Muscle layer of colon (tissue), 2 donors: ENCODE measurements around the gene EVC2.

Source experiments
- H3K27ac ChIP-seq: one replicate; pipeline ENCODE4 v1.7.0; 2013; ENCODE audit warnings: low read depth, mild to moderate bottlenecking, low read length, moderate library complexity
- H3K27me3 ChIP-seq, 2 donors: one replicate each; pipeline ENCODE4 v1.7.0; 2013; ENCODE audit warnings: low read length in 2 of 2, mild to moderate bottlenecking in 2 of 2; ENCODE audit not compliant: insufficient read depth in 2 of 2, control insufficient read depth in 1 of 2
- H3K36me3 ChIP-seq: one replicate; pipeline ENCODE4 v1.7.0; 2013; ENCODE audit warnings: mild to moderate bottlenecking, low read length; ENCODE audit not compliant: insufficient read depth
- H3K4me1 ChIP-seq: one replicate; pipeline ENCODE4 v1.7.0; 2013; ENCODE audit warnings: mild to moderate bottlenecking, low read length; ENCODE audit not compliant: insufficient read depth
- H3K4me3 ChIP-seq, 2 donors: one replicate each; pipeline ENCODE4 v1.7.0; 2013; ENCODE audit warnings: low read length in 2 of 2, low read depth in 1 of 2, mild to moderate bottlenecking in 1 of 2, moderate library complexity in 1 of 2
- H3K9ac ChIP-seq: one replicate; pipeline ENCODE4 v1.7.0; 2013; ENCODE audit warnings: low read length
- H3K9me3 ChIP-seq: one replicate; pipeline ENCODE4 v1.7.0; 2013; ENCODE audit warnings: mild to moderate bottlenecking, low read length
- donor health status: abdominal sarcoma.
- donor health status: Adenocarcinoma of cecum.

Gene EVC2

GRCh38 chr4:5552451-5552850 lies 155.9 kb downstream of the EVC2 start:
- H3K27ac ChIP-seq, result no peak overlapping the region
- no peaks in the 10 kb centered on the region for H3K36me3 ChIP-seq
- no peak overlapping the region for H3K9ac ChIP-seq
- H3K9me3 ChIP-seq, result no peaks in the 10 kb centered on the region
- no peaks in the 10 kb centered on the region for H3K4me1 ChIP-seq
- H3K4me3 ChIP-seq, result no peak overlapping the region
- no peaks in the 10 kb centered on the region for H3K27me3 ChIP-seq

- H3K9ac ChIP-seq, result no peak overlapping the region
- H3K27ac ChIP-seq, result no peak overlapping the region
- no peaks in the 10 kb centered on the region for H3K36me3 ChIP-seq
- no peaks in the 10 kb centered on the region for H3K9me3 ChIP-seq
- no peak overlapping the region for H3K4me3 ChIP-seq
- no peaks in the 10 kb centered on the region for H3K4me1 ChIP-seq
- H3K27me3 ChIP-seq, result no peaks in the 10 kb centered on the region
These were observed 160.6 kb downstream of the EVC2 start for GRCh38 chr4:5547651-5548249.

GRCh38 chr4:5545271-5545670 lies 163.1 kb downstream of the EVC2 start:
- Histone ChIP-seq H3K9me3 (no peaks in the 10 kb centered on the region), H3K9ac (no peak overlapping the region), H3K27ac (no peak overlapping the region), H3K4me3 (no peak overlapping the region), H3K36me3 (no peaks in the 10 kb centered on the region), H3K27me3 (no peaks in the 10 kb centered on the region), H3K4me1 (no peaks in the 10 kb centered on the region)

GRCh38 chr4:5544762-5545161 lies 163.6 kb downstream of the EVC2 start:
- Histone ChIP-seq H3K9me3 (no peaks in the 10 kb centered on the region), H3K9ac (no peak overlapping the region), H3K36me3 (no peaks in the 10 kb centered on the region), H3K4me1 (no peaks in the 10 kb centered on the region), H3K27ac (no peak overlapping the region), H3K27me3 (no peaks in the 10 kb centered on the region), H3K4me3 (no peak overlapping the region)

- no peak overlapping the region for H3K4me3 ChIP-seq
- no peaks in the 10 kb centered on the region for H3K27me3 ChIP-seq
- no peaks in the 10 kb centered on the region for H3K36me3 ChIP-seq
- no peaks in the 10 kb centered on the region for H3K9me3 ChIP-seq
- H3K9ac ChIP-seq, result no peak overlapping the region
- no peaks in the 10 kb centered on the region for H3K4me1 ChIP-seq
- H3K27ac ChIP-seq, result no peak overlapping the region
These were observed 164.7 kb downstream of the EVC2 start for GRCh38 chr4:5543681-5544080.

GRCh38 chr4:5541169-5541568 lies 167.2 kb downstream of the EVC2 start:
- no peak overlapping the region for H3K27ac ChIP-seq
- no peak overlapping the region for H3K4me3 ChIP-seq
- H3K4me1 ChIP-seq, result no peaks in the 10 kb centered on the region
- H3K27me3 ChIP-seq, result no peaks in the 10 kb centered on the region
- no peak overlapping the region for H3K9ac ChIP-seq
- no peaks in the 10 kb centered on the region for H3K36me3 ChIP-seq
- no peaks in the 10 kb centered on the region for H3K9me3 ChIP-seq

- Histone ChIP-seq H3K9ac (no peak overlapping the region), H3K4me3 (no peak overlapping the region), H3K27me3 (no peaks in the 10 kb centered on the region), H3K27ac (no peak overlapping the region), H3K36me3 (no peaks in the 10 kb centered on the region), H3K4me1 (no peaks in the 10 kb centered on the region), H3K9me3 (no peaks in the 10 kb centered on the region)
These were observed 168.8 kb downstream of the EVC2 start for GRCh38 chr4:5539584-5539983.

GRCh38 chr4:5532100-5532499 lies 176.3 kb downstream of the EVC2 start:
- Histone ChIP-seq H3K9ac (no peak overlapping the region), H3K27me3 (no peaks in the 10 kb centered on the region), H3K27ac (no peak overlapping the region), H3K4me3 (no peak overlapping the region), H3K4me1 (no peaks in the 10 kb centered on the region), H3K9me3 (no peaks in the 10 kb centered on the region), H3K36me3 (peaks cover 5% of the 10 kb centered on the region)

GRCh38 chr4:5528031-5528436 lies 180.3 kb downstream of the EVC2 start:
- Histone ChIP-seq H3K9ac (no peak overlapping the region), H3K4me3 (no peak overlapping the region), H3K27me3 (no peaks in the 10 kb centered on the region), H3K36me3 (peaks cover 5% of the 10 kb centered on the region), H3K9me3 (no peaks in the 10 kb centered on the region), H3K4me1 (peaks cover 4% of the 10 kb centered on the region), H3K27ac (no peak overlapping the region)

- H3K36me3 ChIP-seq, result no peaks in the 10 kb centered on the region
- H3K27ac ChIP-seq, result no peak overlapping the region
- H3K4me1 ChIP-seq, result peaks cover 4% of the 10 kb centered on the region
- H3K9me3 ChIP-seq, result no peaks in the 10 kb centered on the region
- no peak overlapping the region for H3K9ac ChIP-seq
- no peak overlapping the region for H3K4me3 ChIP-seq
- no peaks in the 10 kb centered on the region for H3K27me3 ChIP-seq
These were observed 181.1 kb downstream of the EVC2 start for GRCh38 chr4:5527211-5527610.

- Histone ChIP-seq H3K9ac (no peak overlapping the region), H3K36me3 (no peaks in the 10 kb centered on the region), H3K9me3 (no peaks in the 10 kb centered on the region), H3K4me3 (no peak overlapping the region), H3K4me1 (peaks cover 4% of the 10 kb centered on the region), H3K27me3 (no peaks in the 10 kb centered on the region), H3K27ac (no peak overlapping the region)
These were observed 182.1 kb downstream of the EVC2 start for GRCh38 chr4:5526080-5526846.
